Thyroid gland (tissue), 4 donors: Measurements from ENCODE around the gene PSMD10.

Experiments used
- POLR2A ChIP-seq, 2 donors: fragments of 450-650 bp; IDR thresholded peaks; one replicate each; pipeline ENCODE4 v1.6.1; 2017; ENCODE audit warnings: antibody characterized with exemption in 2 of 2, mild to moderate bottlenecking in 2 of 2, moderate library complexity in 1 of 2
- TF ChIP-seq, protein P1 (sequence below), 6 experiments: fragments of 200-600 bp in 3 of 6; fragments of 450-650 bp in 3 of 6; sonication (generic) in 3 of 6; IDR thresholded peaks; one replicate each; pipeline ENCODE4 v1.5.1; 2016 to 2019; ENCODE audit warnings: antibody characterized with exemption in 6 of 6, mild to moderate bottlenecking in 2 of 6, inconsistent platforms in 1 of 6, moderate library complexity in 1 of 6

DNA sequence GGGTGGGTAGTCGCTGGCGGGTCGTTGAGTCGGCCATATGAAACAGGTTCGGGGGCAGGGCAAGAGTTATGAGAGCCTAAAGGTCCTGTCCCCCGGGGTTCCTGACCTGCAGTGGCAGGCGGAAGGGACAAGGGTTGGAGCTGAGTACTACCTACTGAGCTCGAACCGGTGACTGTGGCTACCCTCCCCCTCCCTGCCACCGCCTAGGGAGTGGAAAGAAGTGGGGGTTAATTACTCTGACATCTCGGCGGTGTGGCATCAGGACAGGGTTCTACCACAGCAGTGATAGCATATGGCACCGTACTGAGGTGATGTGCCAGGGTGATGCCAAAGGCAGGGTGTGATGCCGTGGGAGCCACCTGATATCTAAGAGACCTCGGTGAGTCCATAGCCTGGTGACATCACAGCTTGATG lies 543 bp upstream of the PSMD10 start:
- TF ChIP-seq POLR2A (IDR thresholded peaks at IDR 0.05) = no peak
- TF ChIP-seq, protein P1, sequence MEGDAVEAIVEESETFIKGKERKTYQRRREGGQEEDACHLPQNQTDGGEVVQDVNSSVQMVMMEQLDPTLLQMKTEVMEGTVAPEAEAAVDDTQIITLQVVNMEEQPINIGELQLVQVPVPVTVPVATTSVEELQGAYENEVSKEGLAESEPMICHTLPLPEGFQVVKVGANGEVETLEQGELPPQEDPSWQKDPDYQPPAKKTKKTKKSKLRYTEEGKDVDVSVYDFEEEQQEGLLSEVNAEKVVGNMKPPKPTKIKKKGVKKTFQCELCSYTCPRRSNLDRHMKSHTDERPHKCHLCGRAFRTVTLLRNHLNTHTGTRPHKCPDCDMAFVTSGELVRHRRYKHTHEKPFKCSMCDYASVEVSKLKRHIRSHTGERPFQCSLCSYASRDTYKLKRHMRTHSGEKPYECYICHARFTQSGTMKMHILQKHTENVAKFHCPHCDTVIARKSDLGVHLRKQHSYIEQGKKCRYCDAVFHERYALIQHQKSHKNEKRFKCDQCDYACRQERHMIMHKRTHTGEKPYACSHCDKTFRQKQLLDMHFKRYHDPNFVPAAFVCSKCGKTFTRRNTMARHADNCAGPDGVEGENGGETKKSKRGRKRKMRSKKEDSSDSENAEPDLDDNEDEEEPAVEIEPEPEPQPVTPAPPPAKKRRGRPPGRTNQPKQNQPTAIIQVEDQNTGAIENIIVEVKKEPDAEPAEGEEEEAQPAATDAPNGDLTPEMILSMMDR (IDR thresholded peaks at IDR 0.05) = no peak
